GM18868 (cell line): ENCODE measurements around the gene ROR2.

Experiments
- ATAC-seq: cut with Tn5 transposase; IDR thresholded peaks from one replicate; pipeline ENCODE4 v1.9.1; 2021; ENCODE audit warnings: mild to moderate bottlenecking, moderate library complexity; ENCODE audit not compliant: unreplicated experiment

The ROR2 gene

DNA sequence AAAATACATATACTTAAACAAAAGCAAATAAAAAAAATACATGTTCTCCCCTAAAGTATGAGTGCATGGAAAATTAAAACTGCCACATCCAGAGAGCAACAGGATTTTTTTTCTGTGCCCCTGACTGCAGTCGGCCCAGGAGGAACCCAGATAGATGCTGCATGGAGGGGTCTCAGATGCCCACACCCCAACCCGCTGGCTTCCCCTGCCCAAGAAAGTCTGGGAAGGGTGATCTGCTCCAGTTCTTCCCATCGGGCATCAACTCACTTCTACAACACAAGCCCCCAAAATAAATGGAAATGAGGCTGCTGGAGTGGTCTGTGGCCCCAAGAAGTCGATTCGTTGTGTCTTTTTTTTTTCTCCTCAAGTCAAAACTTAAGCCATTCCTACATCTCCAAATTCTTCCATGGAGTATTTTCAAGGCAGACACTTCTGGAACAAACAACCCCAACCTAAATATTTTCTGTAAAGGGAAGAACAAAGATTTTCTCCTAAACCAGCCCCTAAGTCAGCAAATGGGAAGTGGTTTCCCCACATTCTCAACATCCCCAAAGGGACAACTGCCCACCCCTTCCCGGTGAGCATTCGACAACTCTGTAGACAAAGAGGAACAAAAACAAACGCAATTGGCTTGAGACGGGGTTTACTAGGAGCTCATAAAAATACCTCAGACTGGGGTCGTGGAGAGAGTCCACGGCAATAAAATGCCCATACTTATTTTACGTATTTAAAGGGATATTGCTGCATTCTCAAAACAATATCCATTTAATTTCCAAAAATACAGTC is 46.7 kb downstream of the ROR2 start:
- ATAC-seq: no peak

GRCh38 chr9:91902475-91903125 is 47.4 kb downstream of the ROR2 start:
- no peak for ATAC-seq

GRCh38 chr9:91900797-91901177 is 49.2 kb downstream of the ROR2 start:
- ATAC-seq: no peak

DNA sequence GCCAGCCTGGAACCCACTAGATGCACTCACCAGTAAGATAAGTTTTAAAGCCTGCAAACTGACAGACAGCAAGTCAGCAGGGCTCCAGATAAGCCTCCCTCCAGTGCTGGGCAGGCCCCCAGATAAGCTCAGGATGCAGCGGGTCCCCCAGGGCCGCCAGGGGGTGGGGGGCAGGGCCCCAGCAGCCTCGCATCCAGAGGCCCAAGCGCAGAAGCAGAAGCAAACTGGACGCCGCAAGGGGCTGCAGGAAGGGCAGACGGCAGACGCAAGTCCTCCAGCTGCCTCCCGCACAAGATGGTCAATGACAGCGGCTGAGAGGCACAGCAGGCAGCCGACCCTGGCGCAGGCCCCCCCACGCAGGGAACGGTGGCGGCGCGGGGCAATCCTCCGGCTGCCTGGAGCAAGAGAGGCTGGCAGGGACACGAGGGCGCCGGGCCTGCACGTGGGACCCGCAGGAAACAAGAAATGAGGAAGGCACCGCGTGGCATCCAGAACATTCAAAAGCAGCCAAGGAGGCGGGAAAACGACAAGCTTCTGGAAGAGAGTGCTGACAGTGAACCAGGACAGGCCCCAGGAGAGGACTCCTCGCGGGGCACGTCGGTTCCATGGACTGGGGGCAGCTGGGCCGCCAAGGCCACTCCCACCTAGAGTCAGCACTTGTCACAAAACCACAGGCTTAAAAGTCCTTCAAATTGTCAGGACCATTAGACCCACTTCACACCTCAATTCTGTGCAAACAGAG is 49.8 kb downstream of the ROR2 start:
- no peak for ATAC-seq

DNA sequence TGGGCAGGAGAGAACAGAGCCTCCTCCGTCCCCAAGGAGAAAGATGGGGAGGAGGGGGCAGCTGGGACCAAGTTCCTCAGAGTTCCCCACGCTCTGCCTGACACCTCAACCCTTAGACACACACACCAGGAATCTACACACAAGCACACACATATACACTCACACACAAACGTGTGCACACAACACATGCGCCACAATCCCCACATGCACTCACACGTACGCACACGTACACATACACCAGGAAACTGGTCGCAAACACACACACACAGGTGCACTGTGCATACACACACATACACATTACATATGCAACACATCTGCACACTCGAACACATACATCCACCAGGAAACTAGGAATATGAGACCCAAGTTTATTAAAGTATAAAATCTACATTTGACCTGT is 50.4 kb downstream of the ROR2 start:
- no peak for ATAC-seq

DNA sequence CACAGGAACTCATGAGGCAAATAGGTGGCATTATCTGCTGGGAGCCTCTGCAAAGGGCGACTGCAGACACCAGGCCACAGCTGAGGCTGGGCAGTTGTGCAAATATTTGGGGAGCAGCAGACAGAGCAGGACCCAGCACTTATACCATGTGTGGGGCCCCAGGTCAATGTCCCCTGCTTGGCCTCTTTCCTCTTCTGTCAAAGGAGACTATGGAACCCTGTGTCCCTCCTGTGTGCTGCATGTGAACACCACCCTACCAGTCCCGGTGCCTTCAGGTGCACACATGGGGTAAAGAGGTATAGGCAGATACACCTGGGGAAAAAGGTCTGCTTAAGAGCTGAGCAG is 50.8 kb downstream of the ROR2 start:
- ATAC-seq: no peak

DNA sequence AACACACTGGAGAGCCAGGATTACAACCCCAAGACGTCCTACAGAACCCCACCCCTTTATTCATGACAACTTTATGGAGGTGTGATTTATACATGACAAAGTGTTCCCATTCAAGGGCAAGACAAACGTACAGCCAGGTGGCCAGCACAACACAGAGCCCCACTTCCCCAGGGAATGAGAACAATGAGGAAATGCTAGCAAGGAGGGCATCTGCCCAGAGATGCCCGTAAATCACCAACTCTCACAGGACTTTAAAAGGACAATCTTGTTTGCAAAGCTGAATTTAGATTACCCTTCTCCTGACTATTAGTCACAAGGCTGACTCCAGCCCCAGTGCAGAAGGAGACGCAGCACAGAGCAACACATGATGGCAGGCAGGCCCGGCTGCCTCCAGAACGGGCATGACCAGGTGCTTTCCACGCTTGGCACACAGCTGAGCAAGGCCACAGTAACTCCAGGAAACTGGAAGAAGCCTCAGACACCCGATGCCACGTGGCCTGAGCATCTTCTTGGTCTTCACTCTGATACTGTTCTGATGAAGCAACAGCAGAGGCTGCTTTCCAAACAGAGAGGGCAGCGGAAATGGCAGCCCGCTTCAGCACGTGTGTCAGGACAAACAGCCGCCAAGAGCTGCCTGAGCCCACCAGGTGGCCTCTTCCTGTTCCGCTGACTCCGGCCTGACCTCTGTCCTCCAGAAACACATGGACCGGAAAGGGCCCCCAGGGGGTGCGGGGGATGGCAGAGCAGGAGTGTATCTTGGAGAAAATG is 51.4 kb downstream of the ROR2 start:
- no peak for ATAC-seq

DNA sequence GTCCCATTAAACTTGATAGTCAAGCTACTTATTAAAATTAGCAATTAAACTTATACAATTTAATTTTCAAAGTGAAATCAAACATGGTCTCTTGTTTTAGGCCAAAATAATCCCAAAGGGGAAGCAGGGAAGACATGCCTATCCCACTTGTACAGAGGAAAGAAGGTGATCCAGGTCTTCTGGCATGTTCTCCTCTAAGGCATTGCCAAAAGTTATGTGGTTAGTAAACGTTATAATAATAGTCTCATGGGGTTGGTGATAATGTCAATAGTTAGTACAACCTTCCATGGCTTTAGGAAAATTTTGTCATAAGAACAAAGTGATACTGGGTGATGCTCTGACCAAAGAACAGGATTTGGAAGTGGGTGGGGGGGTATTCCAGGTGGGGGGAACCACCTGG is 52.8 kb downstream of the ROR2 start:
- no peak for ATAC-seq

DNA sequence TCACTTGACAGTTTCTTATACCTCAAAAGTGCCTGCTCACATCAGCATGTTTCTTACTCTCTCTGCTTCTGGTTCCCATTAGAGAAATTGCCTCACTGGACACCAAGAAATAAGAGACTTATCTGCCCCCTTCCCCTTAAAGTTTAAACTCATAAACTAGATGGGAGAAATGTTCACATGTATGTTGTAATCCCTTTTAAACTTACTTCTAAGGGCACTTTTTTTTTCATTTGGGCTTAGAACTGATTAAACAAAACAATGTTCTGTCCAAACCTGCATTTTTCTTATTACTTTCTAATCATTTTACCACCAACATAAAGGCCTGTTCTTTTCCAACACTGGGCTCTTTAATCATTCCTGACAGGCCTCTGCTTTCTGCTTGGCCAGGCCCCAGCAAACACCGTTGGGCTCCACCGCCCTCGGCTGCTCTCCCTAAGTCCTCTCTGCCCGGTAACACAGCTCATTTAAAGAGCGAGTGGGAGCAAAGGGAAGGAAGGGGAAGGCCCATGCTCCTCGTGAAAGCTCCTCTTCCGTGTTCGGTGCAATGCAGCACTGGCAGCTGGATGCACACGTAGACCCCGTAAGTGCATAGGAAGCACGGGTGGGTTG is 53.4 kb downstream of the ROR2 start:
- no peak for ATAC-seq

DNA sequence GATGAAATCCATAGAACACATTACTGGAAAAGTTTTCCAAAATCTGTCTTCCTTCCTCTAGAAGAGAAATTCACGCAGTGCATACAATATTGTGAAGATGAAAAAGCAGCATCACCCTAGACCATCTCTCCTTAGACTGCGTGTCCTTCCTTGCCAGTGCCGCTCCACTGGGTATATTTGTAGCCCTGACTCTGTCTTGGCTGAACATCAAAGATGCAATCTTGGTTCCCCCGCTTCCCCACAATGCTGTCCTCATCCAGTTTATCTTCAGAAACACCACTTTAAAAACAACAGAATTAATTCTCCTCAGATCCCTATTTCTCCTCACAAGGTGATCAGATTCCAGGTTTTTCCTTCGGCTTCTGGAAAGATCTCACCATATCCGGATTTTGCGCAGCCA is 53.9 kb downstream of the ROR2 start:
- no peak for ATAC-seq

DNA sequence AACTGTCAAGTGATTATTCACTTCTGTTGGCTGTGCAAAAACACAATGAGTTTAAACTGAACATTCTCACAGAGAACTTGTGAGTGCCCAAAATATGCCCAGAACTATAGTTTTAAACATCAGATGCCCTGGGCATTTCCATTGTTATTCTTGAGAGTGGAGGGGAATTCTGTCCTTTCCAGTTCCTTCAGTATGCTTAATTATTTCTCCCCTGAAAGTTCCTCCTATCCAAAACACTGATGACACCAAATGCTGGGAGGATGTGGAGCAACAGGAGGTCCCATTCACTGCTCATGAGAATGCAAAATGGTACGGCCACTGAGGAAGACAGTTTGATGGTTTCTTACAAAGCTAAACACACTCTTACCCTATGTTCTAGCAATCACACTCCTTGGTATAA is 55.5 kb downstream of the ROR2 start:
- ATAC-seq: no peak

DNA sequence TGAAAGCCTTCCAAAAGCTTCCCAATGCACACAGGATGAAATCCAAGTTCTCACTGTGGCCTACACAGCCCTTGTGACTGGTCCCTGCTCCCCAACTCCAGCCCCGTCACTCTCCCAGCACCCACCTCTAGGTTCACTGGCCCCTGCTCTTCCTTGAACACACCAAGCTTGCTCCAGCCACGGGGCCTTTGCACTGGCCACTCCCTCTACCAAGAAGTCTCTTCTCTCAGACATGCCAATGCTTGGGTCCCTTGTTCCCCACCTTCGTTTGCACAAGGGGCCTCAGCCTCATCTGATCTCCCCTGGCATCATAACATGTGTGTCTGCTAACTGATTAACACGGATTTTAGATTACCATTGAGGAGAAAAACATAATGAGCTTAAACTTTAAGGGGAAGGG is 56.0 kb downstream of the ROR2 start:
- no peak for ATAC-seq

GRCh38 chr9:91891915-91892314 is 58.1 kb downstream of the ROR2 start:
- ATAC-seq: no peak

DNA sequence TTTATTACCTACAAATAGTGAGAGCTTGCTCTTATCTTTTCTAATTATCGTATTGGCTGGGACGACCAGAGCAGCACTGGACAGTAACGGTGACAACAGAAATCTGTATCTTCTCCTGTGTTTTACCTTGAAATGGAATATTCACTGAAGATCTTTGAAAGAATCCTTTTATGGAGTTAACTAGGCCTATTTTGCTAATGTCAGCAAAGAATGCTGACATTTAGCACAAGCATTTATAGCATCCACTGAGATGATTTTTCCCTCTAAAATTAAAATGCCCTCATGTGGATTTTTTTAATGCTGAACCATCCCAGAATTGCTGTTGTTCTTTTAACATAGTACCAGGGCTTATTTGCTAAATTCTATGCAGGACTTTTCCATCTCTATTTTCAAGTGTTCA is 59.4 kb downstream of the ROR2 start:
- no peak for ATAC-seq

DNA sequence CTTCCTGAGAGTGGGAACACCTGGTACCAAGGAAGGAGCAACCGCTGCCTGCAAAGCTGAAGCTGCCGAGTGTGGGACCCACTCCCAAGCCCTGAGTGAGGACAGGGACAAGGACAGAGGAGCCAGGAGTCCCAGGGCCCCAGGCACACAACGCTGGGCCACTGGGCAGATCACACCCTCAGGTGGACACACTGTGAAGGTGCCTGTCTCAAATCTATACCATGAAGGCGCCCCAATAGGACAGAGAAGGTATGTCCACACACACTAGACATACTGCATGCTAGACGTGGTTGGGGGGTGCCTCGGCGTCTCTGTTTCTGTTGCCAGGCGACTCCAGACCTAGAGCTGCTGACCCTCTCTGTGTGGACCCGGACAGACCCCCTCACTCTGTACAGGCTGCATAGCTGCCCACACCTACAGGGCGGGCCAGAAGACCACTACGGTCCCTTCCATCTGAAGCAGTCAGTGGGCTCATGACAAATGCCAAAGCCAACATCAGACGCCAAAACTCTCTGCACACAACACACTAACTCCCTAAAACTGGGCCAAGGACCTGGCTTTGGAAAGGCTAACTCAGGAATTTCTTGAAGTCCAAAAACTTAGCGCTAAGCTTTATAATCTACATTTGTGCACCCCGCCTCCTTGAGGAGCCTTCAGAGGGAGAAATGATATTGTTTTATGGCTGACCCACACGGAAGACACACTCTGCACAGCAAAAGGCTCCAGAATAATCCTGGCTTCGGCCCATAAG is 60.7 kb downstream of the ROR2 start:
- ATAC-seq: no peak

- ATAC-seq: no peak
Observed at GRCh38 chr9:91886414-91887076, 63.5 kb downstream of the ROR2 start.

DNA sequence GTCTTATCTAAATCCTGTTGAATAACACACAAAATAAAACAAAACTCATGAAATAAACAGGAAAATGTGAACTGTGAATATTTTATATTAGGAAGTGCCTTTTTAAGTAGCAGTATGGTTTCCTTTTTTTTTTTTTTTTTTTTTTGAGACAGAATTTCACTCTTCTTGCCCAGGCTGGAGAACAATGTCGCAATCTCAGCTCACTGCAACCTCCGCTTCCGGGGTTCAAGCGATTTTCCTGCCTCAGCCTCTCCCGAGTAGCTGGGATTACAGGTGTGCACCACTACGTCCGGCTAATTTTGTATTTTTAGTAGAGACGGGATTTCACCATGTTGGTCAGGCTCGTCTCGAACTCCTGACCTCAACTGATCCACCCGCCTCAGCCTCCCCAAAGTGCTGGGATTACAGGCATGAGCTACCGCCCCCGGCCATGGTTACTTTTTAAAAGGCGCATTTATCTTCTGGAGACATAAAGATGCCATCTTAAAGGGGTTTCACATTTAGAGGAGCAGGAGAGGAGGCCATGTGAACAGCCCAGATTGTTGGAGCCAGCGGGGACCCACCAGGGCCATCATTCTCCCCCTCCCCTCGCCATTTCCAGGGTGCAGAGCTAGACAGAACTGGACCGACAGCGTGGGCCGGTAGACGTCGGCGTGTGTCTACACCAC is 64.1 kb downstream of the ROR2 start:
- no peak for ATAC-seq

GRCh38 chr9:91884696-91885687 is 65.0 kb downstream of the ROR2 start:
- ATAC-seq: no peak
